RWPE2 (cell line): Measurements from ENCODE around the gene KRT78.
"Not testable (repeated sequence)": the region's sequence is repeated elsewhere in the genome, so short reads cannot be mapped to it uniquely, and the experiment has no call there.

Experiments used
- ATAC-seq: fragments of 200-7000 bp; cut with Tn5 transposase; 3 replicates; pipeline ENCODE4 v1.9.1; 2021; ENCODE audit warnings: low read depth
- DNase-seq: peaks from one replicate; pipeline ENCODE4 v3.0.0-alpha.2; 2020; ENCODE audit warnings: low spot score
- H3K27ac ChIP-seq: fragments of 450-650 bp; 2 replicates; pipeline ENCODE4 v1.5.1; 2017; ENCODE audit warnings: mild to moderate bottlenecking; ENCODE audit not compliant: poor library complexity, severe bottlenecking
- H3K27me3 ChIP-seq: fragments of 250-450 bp; sonication (Bioruptor Pico); 2 replicates; pipeline ENCODE4 v1.5.1; 2021; ENCODE audit warnings: mild to moderate bottlenecking, moderate library complexity; ENCODE audit not compliant: insufficient read depth, poor library complexity, severe bottlenecking
- H3K36me3 ChIP-seq: fragments of 250-450 bp; sonication (Bioruptor Pico); 2 replicates; pipeline ENCODE4 v1.5.1; 2020; ENCODE audit warnings: low read depth, mild to moderate bottlenecking, moderate library complexity
- H3K4me1 ChIP-seq: fragments of 250-450 bp; sonication (Bioruptor Pico); 2 replicates; pipeline ENCODE4 v1.5.1; 2021; ENCODE audit warnings: mild to moderate bottlenecking, moderate library complexity; ENCODE audit not compliant: insufficient read depth, poor library complexity, severe bottlenecking
- H3K4me3 ChIP-seq: fragments of 250-450 bp; sonication (Bioruptor Pico); 2 replicates; pipeline ENCODE4 v1.5.1; 2021; ENCODE audit warnings: mild to moderate bottlenecking, moderate library complexity; ENCODE audit not compliant: severe bottlenecking
- H3K9me3 ChIP-seq: fragments of 250-450 bp; sonication (Bioruptor Pico); 2 replicates; pipeline ENCODE4 v1.5.1; 2021; ENCODE audit warnings: mild to moderate bottlenecking, moderate library complexity; ENCODE audit not compliant: severe bottlenecking
- TF ChIP-seq, protein P1 (sequence below): fragments of 450-650 bp; IDR thresholded peaks from one replicate; pipeline ENCODE4 v1.5.1; 2017; ENCODE audit warnings: mild to moderate bottlenecking, moderate library complexity; ENCODE audit not compliant: poor library complexity, severe bottlenecking

KRT78 gene

DNA sequence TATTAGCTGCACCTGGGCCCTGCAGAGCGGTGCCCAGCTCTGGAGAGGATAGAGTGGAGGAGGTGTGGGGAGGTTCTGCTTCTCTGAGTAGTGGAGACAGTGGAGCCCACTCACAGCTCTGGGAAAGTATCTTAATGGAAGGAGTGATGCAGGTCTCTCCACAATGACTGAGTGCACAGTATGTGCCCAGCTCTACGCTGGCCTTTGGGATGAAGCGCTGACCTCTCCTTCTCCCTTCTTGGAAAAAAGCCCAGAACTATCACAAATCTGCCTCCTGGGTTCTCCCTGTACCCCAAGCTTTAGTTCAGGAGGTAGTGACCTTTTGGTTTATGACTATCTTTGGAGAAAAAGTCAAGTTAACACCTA, 52.4 kb downstream of the KRT78 start:
- Histone ChIP-seq H3K27me3 (no peaks in the 10 kb centered on the region), H3K4me1 (peaks cover 27% of the 10 kb centered on the region), H3K4me3 (no peak overlapping the region), H3K36me3 (no peaks in the 10 kb centered on the region), H3K27ac (no peak overlapping the region), H3K9me3 (no peaks in the 10 kb centered on the region)
- DNase-seq (no peak), ATAC-seq (no peak)
- TF ChIP-seq, protein P1, sequence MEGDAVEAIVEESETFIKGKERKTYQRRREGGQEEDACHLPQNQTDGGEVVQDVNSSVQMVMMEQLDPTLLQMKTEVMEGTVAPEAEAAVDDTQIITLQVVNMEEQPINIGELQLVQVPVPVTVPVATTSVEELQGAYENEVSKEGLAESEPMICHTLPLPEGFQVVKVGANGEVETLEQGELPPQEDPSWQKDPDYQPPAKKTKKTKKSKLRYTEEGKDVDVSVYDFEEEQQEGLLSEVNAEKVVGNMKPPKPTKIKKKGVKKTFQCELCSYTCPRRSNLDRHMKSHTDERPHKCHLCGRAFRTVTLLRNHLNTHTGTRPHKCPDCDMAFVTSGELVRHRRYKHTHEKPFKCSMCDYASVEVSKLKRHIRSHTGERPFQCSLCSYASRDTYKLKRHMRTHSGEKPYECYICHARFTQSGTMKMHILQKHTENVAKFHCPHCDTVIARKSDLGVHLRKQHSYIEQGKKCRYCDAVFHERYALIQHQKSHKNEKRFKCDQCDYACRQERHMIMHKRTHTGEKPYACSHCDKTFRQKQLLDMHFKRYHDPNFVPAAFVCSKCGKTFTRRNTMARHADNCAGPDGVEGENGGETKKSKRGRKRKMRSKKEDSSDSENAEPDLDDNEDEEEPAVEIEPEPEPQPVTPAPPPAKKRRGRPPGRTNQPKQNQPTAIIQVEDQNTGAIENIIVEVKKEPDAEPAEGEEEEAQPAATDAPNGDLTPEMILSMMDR = no peak

DNA sequence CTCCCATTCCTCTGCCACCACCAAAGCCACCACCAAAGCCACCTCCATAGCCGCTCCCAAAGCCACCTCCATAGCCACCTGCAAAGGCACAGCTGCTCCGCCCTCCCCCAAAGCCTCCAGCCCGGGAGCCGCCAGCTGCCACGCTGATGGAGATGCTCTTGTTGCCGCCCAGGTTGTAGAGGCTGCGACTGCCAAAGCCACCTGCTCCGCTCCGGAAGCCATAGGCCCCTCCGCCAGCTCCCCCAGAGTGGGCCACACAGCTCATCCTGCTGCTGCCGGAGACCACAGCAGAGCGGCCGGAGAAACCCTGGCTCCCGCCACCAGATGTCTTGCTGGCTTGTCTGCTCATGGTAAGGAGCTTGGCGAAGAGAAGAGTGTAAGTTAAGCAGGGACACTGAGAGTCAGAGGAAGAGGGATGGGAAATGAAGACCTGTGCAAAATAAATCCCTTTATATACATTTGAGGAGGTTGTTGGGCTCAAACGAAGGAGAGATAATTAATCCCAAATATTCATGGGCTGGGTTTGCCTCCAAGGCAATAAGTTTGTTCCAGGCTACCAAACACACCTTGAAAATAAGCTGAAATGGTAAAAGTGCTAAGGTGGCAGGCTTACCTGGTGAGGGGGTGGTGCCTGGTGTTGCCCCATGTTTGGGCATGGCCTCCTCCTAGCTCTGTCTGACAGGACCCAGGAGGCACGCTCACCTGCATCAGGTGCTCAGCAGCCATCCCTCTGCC, 52.9 kb downstream of the KRT78 start, which contains the start of gene KRT3:
Gene KRT3, minus strand, starts transcription at position 424 of the 735 bp plus-strand sequence. Its CDS starts 75 bp downstream, at position 349.
- Histone ChIP-seq H3K4me1 (peaks cover 25% of the 10 kb centered on the region), H3K36me3 (no peaks in the 10 kb centered on the region), H3K9me3 (no peaks in the 10 kb centered on the region), H3K27me3 (no peaks in the 10 kb centered on the region), H3K27ac (no peak within 1 kb of the TSS), H3K4me3 (no peak within 1 kb of the TSS)
- ATAC-seq (no peak), DNase-seq (no peak)
- TF ChIP-seq, protein P1 = no peak

DNA sequence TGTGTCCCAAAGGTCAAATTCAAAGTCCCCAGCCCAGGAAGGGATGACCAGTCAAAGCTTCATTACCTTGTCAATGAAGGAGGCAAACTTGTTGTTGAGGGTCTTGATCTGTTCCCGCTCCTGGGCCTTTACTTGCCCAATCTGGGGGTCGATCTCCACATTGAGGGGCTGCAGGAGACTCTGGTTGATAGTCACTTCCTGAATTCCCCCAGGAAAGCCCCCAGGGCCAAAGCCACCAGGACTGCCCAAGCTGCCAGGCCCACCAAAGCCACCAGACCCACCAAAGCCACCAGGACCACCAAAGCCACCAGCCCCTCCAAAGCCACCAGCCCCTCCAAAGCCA, 53.5 kb downstream of the KRT78 start:
- not testable (repeated sequence) for DNase-seq, H3K27me3 ChIP-seq, H3K9me3 ChIP-seq, H3K27ac ChIP-seq, H3K36me3 ChIP-seq, ATAC-seq, H3K4me3 ChIP-seq
- peaks cover 20% of the 10 kb centered on the region for H3K4me1 ChIP-seq

DNA sequence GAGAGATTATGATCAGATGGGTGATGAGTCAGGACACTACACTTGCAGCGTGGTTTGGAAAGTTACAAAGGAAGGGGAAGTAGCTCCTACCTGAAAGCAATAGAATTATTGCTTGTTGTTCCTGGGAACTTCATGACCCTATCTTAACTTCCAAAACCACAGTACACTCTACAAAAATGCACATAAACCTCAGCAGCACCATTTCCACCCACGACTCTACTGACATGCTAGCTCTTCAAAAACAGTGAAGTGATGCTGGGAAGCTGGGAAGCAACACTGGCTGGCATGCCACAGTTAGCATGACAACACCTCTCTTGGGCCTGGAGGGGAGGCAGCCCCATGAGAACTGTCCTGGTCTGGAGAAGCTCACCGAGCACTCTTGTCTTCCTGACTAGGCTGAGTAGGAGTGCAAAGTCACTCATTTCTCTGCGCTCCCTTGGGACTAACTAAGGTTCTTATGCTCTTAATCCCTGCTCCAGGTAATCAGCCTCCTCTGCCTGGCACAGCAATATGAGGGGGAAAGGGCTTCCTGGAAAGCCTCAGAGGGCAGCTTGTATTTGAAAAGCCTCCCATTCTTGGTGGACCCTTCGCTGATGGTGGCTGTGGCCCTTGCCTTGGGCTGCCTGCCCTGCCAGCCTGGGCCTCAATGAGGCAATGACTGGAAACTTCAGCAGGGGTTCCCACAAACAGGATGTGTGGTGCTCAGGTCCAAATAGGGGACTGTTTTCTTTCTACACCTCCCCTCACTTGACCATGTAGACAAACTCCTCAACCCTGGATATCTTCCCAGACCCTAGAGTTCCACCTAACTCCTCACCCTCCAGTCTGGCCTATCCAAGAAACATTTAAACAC, 54.1 kb downstream of the KRT78 start:
- no peaks in the 10 kb centered on the region for H3K9me3 ChIP-seq
- no peak overlapping the region for H3K27ac ChIP-seq
- peaks cover 20% of the 10 kb centered on the region for H3K4me1 ChIP-seq
- no peaks in the 10 kb centered on the region for H3K36me3 ChIP-seq
- DNase-seq = no peak
- no peak overlapping the region for H3K4me3 ChIP-seq
- H3K27me3 ChIP-seq = no peaks in the 10 kb centered on the region
- TF ChIP-seq, protein P1 = no peak
- ATAC-seq = peak; percentile 20; the same call in 1 of the 3 replicates

DNA sequence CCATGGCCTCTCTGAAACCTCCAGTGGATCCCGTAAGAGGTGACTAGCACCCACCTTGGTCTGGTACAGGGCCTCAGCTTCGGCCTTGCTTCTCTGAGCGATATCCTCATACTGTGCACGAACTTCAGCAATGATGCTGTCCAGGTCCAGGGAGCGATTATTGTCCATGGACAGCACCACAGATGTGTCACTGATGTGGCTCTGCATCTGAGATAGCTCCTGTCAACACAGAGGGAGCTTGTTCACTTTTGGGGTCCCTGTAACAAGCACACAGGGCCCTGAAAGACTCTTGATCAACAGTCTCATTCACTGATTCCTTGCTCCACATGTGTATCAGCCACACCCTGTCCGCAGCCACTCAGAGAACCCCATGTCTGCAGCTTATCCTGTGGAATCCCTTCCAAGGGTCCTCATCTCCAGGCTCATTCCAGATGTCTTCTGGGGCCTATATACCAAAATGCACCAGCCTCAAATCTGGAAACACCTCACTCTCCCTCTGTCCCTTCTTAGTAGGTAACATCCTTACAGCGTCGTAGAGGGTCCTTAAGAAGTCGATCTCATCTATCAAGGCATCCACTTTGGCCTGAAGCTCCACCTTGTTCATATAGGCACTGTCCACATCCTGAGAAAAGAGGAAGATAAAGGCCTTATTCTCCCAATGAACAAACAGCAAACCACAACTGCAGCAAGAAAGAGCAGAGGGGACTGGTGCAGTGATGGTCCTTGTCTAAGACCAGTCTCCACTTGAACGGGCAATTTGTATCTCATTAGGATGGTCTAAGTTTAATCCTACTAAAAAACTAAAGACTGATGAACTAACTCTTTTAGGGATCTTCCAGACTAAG, 56.4 kb downstream of the KRT78 start:
- no peak overlapping the region for H3K27ac ChIP-seq
- no peaks in the 10 kb centered on the region for H3K36me3 ChIP-seq
- DNase-seq (no peak), ATAC-seq (no peak)
- TF ChIP-seq, protein P1 = no peak
- no peaks in the 10 kb centered on the region for H3K9me3 ChIP-seq
- no peaks in the 10 kb centered on the region for H3K27me3 ChIP-seq
- peaks cover under 1% of the 10 kb centered on the region for H3K4me1 ChIP-seq
- no peak overlapping the region for H3K4me3 ChIP-seq
